MV-4-11 (cell line): ENCODE measurements around the gene ALPI.
A peak's percentile ranks its signal among the peaks of the same experiment; 100 is the strongest.
"Not testable (repeated sequence)": the region's sequence is repeated elsewhere in the genome, so short reads cannot be mapped to it uniquely, and the experiment has no call there.

Experiments used
- DNase-seq: peaks from one replicate; lab custom pipeline; 2025; lab: John Stamatoyannopoulos, UW

The ALPI gene

DNA sequence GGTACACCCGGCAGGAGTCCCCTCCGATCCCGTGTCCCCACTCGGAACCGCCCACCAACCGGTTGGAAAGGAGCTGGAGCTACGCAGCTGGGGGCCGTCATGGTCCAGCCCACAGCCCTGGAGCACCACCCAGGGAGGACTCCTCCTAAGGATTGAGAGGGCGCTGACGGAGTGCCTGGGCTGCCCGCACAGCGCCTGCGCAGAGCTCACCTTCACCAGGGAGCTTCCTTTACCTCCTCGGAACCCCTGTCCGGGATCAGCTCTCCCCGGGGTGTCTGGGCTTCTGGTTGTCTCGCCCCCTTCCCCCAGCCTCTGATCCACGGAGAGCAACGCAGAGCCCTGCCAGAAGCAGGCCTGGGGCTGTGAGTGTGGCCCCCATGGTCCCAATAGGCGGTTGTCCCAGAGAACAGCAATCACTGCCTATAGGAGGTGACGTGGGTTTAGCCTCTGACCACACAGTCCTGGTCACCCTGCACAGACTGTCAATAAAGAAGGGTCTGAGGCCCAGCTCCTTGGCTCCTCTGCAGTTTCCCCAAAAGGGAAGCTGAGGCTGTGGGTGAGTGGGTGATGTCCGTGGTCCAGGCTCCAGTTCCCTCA, 34.7 kb upstream of the ALPI start:
- DNase-seq, result no peak

DNA sequence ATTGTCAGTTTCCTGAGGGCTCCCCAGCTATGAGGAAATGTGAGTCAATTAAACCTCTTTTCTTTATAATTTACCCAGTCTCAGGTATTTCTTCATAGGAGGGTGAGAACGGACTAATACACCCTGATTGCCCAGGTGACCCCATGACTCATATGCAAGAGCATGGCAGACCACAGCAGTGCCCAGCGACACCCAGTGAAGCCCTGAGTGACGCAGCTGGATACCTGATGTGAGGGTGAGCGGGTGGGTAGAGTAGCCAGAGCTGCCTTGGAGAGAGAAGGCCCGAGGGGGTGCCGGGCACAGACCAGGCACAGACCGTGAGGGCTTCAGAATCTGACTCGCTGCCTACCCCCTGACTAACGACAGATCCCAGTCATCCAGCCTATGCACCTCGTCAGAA, 33.9 kb upstream of the ALPI start:
- DNase-seq, result no peak

GRCh38 chr2:232422996-232423395, 33.0 kb upstream of the ALPI start:
- DNase-seq, result not testable (repeated sequence)

DNA sequence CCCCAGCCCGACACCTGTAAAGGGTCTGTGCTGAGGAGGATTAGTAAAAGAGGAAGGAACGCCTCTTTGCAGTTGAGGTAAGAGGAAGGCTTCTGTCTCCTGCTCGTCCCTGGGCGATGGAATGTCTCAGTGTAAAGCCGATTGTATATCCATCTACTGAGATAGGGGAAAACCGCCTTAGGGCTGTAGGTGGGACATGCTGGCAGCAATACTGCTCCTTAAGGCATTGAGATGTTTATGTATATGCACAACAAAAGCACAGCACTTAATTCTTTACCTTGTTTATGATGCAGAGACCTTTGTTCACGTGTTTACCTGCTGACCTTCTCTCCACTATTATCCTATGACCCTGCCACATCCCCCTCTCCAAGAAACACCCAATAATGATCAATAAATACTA, 32.5 kb upstream of the ALPI start:
- not testable (repeated sequence) for DNase-seq

- DNase-seq, result no peak
These were observed 24.0 kb upstream of the ALPI start for GRCh38 chr2:232431705-232432590.

DNA sequence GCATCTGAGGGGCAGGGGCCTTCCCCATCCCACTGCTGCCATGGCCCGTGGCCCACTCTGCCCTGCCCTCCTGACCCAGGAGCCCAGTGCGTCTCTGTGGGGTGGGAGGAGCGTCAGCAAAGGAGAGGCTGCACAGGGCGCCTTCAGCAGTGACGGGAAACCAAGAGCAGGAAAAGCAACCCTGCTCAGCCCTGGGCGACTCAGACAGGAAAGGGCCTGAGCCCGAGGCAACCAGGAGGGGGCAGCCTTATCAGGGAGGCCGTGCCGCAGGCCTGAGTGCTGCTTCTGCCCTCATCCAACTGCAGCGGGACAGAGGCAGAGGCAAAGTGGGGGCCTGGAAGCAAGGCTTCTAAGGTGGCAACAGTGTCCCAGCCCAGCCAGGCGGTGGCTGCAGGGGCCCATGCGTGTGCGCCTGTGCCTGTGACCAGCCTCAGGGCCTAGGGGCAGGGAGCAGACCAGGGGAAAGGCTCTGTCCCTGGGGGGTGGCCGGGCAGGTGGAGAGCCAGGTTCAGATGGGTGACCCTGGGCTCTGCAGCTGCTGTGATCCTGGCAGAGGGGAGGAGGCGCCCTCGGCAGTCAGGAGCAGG, 23.3 kb upstream of the ALPI start:
- no peak for DNase-seq

- DNase-seq, result not testable (repeated sequence)
These were observed 22.3 kb upstream of the ALPI start for GRCh38 chr2:232433622-232434021.

GRCh38 chr2:232434091-232434490, 21.9 kb upstream of the ALPI start:
- no peak for DNase-seq

DNA sequence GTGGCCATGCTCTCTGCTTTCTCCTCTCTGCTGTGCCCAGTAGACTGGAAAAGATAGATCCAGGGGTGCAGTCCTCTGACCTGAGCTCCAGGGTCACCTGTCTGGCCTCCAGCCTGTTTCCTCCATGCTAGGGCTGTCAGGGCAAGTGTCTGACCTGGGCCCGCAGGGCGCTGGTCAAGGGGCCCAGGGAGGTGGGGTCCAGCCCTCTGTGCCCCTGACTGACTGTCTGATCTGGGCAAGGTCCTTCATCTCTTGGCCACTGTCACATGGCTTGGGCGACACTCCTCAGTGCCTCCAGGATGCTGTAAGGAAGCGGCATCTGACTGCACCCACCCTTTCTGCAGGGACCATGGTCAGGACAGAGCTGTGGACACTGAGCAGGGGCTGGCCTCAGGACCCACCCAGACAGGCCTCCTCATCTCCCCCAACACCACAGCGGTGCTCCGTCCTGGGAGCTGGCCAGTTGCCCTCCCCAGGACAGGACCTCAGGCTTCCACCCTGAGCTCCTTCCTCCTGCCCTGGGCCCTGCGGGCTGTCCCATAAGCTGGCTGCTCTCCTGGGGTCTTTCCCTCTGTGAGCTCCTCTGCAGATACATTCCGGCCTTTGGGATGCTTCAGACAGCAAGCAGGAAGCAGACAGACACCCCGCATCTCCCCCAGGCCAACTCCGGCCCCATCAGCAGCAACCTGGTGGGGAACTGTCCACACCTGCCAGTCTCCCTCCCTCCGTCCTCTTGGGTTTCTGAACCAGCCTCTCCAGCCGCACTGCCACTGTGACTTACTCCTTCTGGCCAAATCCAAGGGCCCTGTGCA, 21.2 kb upstream of the ALPI start:
- DNase-seq, result no peak

- DNase-seq, result no peak
These were observed 20.6 kb upstream of the ALPI start for GRCh38 chr2:232435375-232435648.

DNA sequence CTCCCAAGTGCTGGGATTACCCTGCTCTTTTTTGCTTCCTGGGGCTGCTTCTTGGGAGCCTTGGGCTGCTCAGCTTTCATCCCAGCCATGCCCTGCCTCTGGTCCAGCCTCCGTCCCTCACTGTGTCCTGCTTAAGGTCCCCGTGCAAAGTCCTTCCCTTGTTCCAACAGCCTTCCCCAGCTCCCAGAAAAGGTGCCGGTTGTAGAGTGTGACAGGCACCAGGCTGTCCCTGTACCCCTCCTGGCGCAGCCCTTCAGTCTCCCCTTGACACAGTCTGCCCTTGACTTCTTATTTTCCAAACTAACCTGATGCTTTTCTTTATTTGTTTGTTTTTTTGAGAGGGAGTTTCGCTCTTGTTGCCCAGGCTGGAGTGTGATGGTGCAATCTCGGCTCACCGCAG, 20.1 kb upstream of the ALPI start:
- DNase-seq, result no peak

DNA sequence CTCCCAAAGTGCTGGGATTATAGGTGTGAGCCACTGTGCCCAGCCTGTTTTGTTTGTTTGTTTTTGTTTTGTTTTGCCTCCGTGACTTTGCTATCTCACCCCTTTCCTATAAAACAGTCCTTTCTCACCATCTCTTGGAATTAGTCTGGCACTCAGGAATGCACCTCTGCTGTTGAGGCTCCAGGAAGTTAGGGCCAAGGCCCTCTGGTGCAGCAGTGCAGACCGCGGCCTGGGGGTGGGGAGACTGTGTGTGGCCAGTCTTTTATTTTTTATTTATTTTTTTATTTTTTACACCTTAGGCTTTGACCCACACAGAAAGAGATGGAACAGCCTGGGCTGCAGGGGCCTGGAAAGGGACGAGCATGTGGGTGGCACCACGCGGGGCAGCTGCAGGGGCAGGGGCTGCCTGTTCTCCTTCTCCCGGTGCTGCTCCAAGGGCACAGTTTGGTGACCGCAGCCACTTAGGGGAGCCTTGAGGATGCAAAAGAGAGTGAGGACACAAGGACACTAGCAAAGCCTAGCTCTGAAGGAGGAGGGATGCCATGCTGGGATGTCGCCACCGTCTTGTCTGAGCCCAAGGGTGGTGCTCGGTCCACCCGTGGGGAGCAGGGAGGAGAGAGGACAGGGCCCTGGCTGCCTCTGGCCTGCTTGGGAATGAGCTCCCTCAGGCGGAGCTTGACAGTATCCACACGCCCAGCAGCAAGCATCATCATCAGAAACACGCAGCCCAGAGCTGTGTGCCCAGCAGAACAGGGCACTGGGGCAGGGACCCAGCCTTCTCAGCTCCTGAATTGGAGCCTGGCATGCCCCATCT, 19.4 kb upstream of the ALPI start:
- DNase-seq, result no peak

DNA sequence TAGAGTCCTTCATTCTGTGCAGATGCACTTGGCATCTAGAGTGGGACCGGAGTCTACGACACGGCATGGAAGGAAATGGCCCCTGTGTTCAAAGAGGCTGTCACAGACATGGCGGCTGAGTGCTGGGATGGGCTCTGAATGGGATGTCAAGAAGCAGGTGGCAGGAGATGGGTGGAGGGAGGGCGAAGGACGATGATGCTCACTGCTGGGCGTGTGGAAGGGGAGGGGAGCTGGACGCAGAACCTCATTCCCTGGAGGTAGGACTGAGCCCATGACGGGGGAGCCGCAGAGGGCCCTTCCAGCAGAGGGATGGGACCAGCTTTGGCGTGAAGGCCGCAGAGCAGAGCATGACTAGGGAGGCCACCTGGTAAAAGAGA, 18.8 kb upstream of the ALPI start:
- no peak for DNase-seq

DNA sequence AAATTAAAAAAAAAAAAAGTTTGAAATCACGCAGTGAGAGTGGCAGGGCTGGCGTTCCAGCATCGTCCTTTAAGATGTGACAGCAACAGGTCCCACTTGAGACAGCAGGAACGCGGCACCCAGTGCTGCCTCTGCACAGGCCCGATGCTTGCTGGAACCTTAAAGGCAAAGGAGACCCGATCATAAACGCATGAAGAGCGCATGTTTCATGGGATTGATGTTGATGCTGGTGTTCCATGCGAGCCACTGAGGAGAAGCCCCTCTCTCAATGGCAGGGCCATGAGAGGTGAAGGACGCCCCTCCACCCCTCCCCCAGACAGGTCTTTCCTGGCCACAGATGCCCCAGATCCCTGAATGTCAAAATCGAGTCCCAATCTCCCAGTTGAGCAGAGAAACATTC, 17.9 kb upstream of the ALPI start:
- DNase-seq, result no peak

DNA sequence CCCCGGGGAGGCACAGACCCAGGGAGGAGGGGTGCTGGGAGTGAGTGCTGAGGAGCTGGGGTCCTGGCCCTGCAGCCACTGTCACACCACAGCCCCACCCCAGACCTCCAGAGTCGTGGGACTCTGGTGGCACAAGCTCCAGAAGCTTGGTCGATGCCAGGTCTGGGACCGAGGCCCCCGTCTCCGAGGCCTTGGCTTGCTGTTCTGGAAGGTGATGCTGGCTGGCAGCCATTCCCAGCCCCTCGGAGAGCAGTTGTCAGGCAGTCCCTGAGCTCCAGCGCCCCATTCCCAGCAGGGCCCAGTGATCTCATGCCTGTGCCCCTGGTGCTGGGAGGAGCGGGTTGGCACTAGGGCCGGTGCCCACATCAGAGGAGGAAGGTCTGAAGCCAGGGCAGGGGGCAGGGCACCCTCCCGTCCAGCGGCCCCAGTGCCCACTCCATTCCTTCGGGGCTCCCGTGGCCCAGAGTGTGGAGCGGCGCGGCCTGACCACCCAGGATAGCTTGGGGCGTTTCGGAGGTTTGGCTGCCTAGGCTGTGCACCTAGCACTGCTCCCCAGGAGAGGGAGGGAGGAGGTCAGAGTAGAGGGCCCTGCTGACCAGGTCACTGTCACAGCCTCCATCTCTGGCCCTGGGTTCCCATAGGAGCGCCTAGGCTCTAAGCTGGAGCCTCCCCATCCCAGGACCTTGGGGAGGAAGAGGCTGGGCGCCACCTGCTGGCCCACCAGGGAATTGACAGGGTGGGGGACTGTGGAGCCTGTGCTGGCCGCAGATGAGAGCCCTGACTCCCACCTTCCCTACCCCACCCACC, 16.8 kb upstream of the ALPI start:
- no peak for DNase-seq

DNA sequence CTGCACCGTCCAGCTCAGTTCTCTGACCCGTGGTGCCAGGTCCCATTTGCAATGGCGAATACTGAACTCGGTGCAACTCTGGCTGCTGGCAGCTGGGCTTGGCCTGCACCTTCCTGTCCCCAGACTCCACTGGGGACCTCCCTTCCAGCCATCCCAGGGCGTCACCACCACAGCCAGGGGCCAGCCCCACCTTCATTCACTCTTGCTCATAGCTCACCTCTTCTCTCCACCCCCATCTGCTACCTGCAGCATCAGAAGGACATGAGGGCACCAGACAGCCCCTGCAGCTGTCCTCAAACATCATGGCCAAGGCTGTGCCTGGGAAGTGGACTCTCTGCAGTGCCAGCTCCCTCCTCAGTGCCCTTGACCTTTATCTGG, 16.2 kb upstream of the ALPI start:
- no peak for DNase-seq

GRCh38 chr2:232440220-232441018, 15.5 kb upstream of the ALPI start:
- peak; percentile 39 for DNase-seq

- DNase-seq, result no peak
These were observed 14.8 kb upstream of the ALPI start for GRCh38 chr2:232441147-232441651.

GRCh38 chr2:232441922-232442321, 14.0 kb upstream of the ALPI start:
- DNase-seq, result not testable (repeated sequence)

- not testable (repeated sequence) for DNase-seq
These were observed 13.5 kb upstream of the ALPI start for GRCh38 chr2:232442431-232442830.
